Astrocyte (in vitro differentiated cells and primary cell): ENCODE data around the gene PARD3B.

ENCODE experiments used
- EZH2 ChIP-seq: IDR thresholded peaks from 2 replicates; pipeline ENCODE4 v1.6.1; 2012; ENCODE audit warnings: mild to moderate bottlenecking, low read length, inconsistent platforms; ENCODE audit not compliant: insufficient read depth
- TF ChIP-seq, protein P1 (sequence below): IDR thresholded peaks from 2 replicates; pipeline ENCODE4 v1.5.1; 2011; ENCODE audit warnings: low read depth, mild to moderate bottlenecking, inconsistent platforms, low read length, moderate library complexity; ENCODE audit not compliant: insufficient read depth

DNA sequence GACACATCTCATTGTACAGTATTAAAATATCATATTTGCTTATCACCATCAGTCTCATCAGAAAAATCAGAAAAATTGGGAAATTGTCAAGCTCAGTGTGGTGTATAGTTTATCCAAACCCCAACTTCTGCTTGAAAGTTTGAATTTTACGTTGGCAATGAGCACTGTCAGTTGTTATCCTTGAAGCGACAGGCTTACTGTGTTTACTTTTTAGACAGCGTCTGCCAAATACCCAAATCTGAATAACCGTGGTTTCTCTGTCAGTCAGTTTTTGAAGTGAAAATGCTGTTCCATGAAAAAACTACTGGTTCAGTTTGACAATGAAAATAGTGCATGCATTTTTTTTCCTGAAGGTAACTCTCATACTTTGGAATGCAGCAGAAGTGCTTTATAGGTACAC lies 70.2 kb downstream of the PARD3B start:
- TF ChIP-seq, protein P1, sequence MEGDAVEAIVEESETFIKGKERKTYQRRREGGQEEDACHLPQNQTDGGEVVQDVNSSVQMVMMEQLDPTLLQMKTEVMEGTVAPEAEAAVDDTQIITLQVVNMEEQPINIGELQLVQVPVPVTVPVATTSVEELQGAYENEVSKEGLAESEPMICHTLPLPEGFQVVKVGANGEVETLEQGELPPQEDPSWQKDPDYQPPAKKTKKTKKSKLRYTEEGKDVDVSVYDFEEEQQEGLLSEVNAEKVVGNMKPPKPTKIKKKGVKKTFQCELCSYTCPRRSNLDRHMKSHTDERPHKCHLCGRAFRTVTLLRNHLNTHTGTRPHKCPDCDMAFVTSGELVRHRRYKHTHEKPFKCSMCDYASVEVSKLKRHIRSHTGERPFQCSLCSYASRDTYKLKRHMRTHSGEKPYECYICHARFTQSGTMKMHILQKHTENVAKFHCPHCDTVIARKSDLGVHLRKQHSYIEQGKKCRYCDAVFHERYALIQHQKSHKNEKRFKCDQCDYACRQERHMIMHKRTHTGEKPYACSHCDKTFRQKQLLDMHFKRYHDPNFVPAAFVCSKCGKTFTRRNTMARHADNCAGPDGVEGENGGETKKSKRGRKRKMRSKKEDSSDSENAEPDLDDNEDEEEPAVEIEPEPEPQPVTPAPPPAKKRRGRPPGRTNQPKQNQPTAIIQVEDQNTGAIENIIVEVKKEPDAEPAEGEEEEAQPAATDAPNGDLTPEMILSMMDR = no peak
- no peak for TF ChIP-seq EZH2
